Hematopoietic multipotent progenitor cell treated with erythropoietin and hydrocortisone succinate and interleukin-3 and kit ligand, for 15 days (in vitro differentiated cells): ENCODE results near the gene DDX27.
A peak's percentile ranks its signal among the peaks of the same experiment; 100 is the strongest.
"Not testable (repeated sequence)": the region's sequence is repeated elsewhere in the genome, so short reads cannot be mapped to it uniquely, and the experiment has no call there.

Experiments
- DNase-seq: peaks from one replicate; pipeline ENCODE4 v3.0.0-alpha.2; 2015; ENCODE audit warnings: low spot score

The DDX27 gene

DNA sequence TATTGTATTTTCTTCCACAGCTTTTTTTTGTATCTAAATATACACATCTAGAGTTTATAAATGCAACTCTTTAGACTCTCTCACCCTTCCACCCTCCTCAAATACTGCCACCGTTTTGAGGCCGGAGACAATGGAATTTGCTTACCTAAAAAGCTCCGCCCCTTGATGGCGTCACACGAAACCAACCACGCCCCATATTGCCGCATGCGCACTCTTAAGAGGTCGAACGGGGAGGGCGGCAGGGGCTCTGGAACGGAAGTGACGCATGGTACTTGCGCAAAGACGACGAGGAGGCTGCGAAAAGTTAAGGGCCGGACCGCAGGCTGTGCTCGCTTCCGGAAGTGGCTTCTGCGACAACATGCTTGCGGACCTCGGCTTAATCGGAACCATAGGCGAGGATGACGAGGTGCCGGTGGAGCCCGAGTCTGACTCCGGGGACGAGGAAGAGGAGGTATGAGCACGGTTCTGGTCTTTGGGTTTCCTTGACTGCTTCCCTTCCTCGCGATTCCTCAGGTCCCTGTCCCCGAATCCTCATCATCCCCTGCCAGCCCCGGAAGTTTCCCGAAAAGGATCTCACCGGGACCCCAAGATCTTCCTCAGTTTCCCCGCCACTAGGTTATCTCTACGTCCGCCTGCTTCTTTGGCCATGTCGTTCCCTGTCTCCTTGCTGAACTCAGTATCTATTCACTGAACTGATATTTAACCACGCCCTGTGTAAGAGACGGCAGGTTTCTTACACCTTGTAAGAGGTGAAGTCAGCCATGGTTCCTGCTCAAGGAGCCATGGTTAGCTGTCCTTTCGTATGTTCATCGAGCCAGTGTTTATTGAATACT, at the start of gene DDX27:
Gene DDX27 (plus strand): TSS at position 326 of the 833 bp plus-strand sequence. CDS start 33 bp downstream, at position 359.
- peak; percentile 98 for DNase-seq

- no peak for DNase-seq
These were observed 49.7 kb upstream of the DDX27 start for GRCh38 chr20:49169547-49169946.

GRCh38 chr20:49170714-49171113, 48.5 kb upstream of the DDX27 start:
- no peak for DNase-seq

DNA sequence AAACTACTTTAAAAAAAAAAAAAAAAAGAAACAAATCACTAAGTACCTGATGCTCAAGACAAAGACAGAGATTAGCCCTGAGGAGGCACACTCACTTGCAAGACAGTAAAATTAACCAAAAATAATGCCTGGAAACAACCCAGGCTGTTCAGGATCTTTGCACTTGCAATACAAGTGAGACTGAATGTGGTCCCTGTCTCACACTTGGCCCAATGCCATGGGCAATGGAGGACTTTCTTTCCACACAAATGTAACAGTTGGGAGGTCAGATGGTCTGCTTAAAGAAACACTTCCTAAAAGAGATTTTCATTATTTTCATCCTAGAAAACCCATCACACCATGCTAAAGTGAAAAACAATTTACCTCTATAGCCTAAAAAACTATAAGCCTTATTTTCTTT, 47.3 kb upstream of the DDX27 start:
- no peak for DNase-seq

- no peak for DNase-seq
These were observed 46.8 kb upstream of the DDX27 start for GRCh38 chr20:49172413-49172812.

DNA sequence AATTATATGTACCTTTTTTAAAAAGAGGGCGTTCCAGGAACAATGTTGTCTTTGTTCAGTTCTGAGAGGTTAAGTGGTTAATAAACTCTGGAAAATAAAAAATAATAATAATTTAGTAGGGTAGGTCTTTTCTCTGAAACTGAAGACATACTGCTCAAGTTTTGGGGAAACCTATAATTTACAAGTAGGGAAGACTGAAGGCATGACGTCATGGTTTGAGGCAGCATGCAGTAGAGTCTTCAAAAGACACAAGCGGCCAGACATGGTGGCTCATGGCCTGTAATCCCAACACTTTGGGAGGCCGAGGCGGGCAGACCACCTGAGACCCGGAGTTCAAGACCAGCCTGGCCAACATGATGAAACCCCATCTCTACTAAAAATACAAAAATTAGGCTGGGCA, 45.0 kb upstream of the DDX27 start:
- no peak for DNase-seq

DNA sequence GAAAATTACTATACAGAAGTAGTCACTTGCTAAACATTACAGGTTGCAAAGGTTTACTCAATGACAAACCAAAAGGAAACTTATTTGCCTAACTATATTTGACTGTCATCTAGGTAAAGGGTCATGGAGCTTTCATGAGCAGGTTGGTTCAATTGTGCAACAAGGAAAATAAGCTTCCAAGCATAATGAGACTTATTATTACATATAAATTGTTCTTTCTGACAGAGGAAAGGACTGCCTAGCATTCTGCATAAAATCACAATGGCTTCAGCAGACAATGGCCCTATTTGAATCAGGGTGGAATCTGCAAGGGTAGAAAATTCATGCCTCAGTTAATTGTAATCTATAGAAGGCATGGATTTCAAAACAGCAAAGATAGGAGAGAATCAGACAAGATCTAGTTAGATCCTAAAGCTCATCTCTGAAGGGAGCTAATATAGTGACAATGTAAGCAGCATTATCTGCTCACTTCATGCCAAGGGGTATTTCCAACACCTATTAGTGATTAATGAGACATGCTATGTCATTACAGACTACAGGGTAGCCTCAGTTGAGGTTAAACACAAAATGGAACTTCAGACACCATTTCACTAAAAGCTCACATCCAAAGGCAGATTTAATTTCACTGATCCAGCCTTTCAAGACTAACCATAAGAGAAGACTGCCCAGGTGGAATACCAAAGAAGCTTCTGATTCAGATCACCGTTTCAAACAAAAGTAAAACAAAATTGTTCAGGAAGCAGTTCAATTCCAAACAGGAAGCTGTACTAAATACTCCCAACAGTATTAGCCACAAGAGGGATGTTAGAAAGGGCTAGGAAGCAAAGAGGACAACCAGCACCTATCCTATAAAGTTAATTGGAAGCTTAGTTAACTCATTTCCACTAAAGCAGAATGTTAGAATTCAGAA, 39.6 kb upstream of the DDX27 start:
- no peak for DNase-seq

DNA sequence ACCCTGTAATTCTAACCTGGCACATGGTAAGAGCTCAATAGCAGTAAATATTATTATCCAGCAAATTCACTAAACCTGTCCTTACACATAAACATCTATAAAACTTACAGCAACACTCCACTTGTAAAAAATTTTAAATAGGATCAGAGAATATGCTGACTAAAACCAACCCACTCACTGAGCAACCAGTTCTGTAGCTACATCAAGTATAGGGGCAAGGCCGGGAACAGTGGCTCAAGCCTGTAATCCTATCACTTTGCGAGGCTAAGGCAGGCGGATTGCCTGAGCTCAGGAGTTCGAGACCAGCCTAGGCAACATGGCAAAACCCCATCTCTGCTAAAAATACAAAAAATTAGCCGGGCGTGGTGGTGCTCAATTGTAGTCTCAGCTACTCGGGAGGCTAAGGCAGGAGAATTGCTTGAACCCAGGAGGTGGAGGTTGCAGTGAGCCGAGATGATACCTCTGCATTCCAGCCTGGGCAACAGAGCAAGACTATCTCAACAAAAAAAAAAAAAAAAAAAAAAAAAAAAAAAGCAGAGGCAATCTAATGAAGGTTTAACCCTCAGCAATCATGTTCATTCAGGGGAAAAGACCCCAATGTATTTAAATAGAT, 37.8 kb upstream of the DDX27 start:
- DNase-seq, result no peak

- no peak for DNase-seq
These were observed 35.8 kb upstream of the DDX27 start for GRCh38 chr20:49183444-49183843.

GRCh38 chr20:49184084-49184501, 35.1 kb upstream of the DDX27 start:
- DNase-seq, result not testable (repeated sequence)

GRCh38 chr20:49184691-49185070, 34.5 kb upstream of the DDX27 start:
- DNase-seq, result no peak

GRCh38 chr20:49185071-49185761, 34.0 kb upstream of the DDX27 start:
- no peak for DNase-seq

DNA sequence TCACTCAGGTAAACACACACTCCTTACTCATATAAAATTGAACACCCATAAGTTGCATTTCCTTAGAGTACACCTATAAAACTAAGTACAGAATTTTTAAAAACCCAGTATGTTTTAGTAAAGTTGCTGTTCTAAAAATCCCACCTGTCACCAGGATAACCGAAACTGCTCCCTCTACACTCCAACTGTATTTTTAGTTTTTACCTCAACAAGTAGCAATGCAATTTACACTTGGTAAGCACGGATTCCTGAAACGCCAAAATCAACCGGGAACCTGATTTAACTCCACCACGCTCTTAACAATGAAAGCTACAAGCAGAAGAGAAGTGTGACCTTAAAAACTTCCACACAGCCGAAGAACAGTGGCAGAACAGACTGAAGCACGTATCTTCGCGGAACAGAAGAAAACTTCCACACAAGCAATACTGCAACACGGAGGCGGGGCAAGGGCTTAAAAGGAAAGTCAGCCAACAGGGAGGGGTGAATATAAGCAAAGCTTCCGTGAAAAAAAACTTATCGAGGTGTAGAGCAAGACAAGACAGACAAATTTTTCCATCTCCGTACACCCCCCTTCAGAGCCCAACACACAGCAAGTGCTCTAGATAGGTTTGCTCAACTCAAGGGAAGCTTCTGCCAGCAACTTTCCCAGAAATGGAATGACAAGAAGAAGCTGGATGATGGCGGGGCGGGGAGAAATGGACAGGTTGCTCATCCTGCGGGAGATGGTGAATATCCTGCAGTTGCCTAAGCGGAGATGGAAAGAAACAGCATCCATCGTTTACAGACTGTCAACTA, 32.5 kb upstream of the DDX27 start:
- peak; percentile 84 for DNase-seq

- peak; percentile 84 for DNase-seq
These were observed 31.8 kb upstream of the DDX27 start for GRCh38 chr20:49187330-49187850.

- DNase-seq, result peak; percentile 96
These were observed 31.2 kb upstream of the DDX27 start, which contains the start of gene STAU1 for GRCh38 chr20:49187851-49188641. Gene STAU1 (minus strand): TSS chr20:49188334. CDS start chr20:49166201, 22,133 bp downstream.

DNA sequence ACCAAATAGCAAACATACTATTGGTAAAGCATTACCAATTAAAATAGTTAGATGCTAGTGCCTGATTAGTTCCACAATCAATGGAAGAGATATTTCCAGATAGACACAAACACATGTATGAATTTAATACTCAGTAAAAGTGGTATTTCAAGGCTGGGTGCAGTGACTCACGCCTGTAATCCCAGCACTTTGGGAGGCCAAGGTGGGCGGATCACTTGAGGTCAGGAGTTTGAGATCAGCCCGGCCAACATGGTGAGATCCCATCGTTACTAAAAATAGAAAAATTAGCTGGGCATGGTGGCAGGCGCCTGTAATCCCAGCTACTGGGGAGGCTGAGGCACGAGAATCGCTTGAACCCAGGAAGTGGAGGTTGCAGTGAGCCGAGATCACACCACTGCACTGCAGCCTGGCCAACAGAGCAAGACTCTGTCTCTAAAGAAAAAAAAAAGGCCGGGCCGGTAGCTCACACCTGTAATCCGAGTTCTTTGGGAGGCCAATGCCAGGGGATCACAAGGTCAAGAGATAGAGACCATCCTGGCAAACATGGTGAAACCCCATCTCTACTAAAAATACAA, 26.2 kb upstream of the DDX27 start:
- DNase-seq, result not testable (repeated sequence)

DNA sequence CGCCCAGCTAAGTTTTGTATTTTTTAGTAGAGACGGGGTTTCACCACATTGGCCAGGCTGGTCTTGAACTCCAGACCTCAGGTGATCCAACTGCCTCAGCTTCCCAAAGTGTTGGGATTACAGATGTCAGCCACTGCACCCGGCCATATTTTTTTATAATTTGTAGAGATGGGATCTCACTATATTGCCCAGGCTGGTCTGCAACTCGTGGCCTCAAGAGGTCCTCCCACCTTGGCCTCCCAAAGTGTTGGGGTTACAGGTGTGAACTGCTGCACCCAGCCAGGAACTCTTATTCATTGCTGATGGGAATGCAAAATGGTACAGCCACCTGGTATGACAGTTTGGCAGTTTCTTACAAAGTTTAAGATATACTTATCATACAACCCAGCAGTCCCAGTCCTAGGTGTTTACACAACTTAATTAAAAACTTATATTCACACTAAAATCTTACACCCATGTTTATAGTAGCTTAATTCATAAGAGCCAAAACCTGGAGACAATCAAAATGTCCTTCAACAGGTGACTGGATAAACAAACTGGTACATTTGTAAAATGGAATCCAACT, 19.4 kb upstream of the DDX27 start:
- no peak for DNase-seq

DNA sequence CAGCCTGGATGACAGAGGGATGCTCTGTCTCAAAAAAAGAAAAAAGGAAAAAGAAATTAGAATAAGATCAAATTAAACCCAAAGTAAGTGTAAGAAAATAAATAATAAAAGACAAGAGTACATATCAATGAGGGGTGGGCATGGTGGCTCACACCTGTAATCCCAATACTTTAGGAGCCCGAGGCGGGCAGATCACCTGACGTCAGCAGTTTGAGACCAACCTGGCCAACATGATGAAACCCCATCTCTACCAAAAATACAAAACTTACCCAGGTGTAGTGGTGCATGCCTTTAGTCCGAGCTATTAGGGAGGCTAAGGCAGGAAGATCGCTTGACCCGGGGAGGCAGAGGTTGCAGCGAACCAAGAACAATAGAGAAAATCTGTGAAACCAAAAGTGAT, 16.2 kb upstream of the DDX27 start:
- DNase-seq, result no peak

GRCh38 chr20:49203746-49204145, 15.5 kb upstream of the DDX27 start:
- no peak for DNase-seq
